Measurements from ENCODE around the gene UNC5C.

DNA sequence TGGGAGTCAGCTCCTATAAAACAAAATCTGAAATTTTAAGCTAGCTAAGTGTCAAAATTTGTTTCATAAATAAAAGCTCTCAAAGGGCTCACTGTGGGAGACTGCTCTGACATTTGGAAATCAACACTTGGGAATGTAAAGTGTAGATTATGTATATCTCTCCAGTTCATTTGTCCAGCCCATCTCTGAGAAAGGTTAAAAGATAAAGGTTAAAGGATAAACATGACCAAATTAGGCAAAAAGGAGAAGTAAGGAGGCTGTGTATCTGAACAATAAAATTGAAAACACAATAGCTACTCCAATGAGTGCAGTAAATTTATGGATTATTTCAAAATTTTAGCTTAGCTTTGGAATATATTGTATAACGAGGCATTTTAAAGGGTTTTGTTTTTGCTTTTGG is 304.9 kb downstream of the UNC5C start:
- TF ChIP-seq POLR2A (IDR thresholded peaks at IDR 0.05) (no peak), EP300 (IDR thresholded peaks at IDR 0.05) (no peak)

Measured in tibial nerve (tissue), 3 donors.